ENCODE measurements around the gene TRNT1. TPM values are rescaled to one million over a fixed set of nuclear protein-coding genes. Genes with fewer than 3 reads are reported as not detected.

Gene TRNT1
- total and polyA plus RNA-seq, 2 experiments from 2014 or later, result 33.9 to 36.4 TPM

DNA sequence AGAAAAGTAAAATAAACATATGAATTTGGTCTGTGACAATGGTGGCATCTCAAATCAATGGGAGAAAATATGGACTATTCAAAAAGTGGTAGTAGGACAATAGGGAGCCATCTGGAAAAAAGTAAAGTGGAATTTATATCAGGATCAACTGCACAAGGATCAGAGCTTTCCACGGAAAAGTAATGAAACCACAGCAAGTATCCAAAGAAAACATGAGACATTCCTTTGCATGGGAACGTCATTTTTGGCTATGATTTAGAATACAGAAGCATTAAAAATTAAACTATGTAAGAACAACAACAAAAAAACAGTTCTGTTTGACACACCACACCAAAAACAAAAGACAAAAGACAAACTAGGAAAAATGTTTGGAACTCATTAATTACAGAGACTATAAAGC, 34.1 kb downstream of the TRNT1 start:
- no peak overlapping the region for H2AFZ ChIP-seq
- Mint-ChIP-seq H3K9me3 (no peaks in the 10 kb centered on the region; the same call in 2 of the 3 replicates), H3K27me3 (ENCODE audit: insufficient read depth, low read depth, poor library complexity) (no peaks in the 10 kb centered on the region), H3K4me1 (no peaks in the 10 kb centered on the region), H3K4me3 (no peak overlapping the region), H3K36me3 (ENCODE audit: low read depth) (peaks cover 26% of the 10 kb centered on the region), H3K27ac (no peak overlapping the region)
- H3K9me2 ChIP-seq (ENCODE audit: insufficient read depth), result no peaks in the 10 kb centered on the region
- DNase-seq (ENCODE audit: low spot score) (no peak), ATAC-seq (no peak)
- no peak overlapping the region for H3K4me3 ChIP-seq
- peaks cover 11% of the 10 kb centered on the region for H3K36me3 ChIP-seq (ENCODE audit: insufficient read depth)
- no peaks in the 10 kb centered on the region; the same call in 1 of the 2 replicates for H3K79me2 ChIP-seq (replicated peaks; ENCODE audit: insufficient read depth)
- H3K4me1 ChIP-seq (ENCODE audit: insufficient read depth), result no peaks in the 10 kb centered on the region
- no peak overlapping the region for H3K27ac ChIP-seq (ENCODE audit: low read depth)
- no peak overlapping the region for H3K4me2 ChIP-seq
- H4K20me1 ChIP-seq (replicated peaks; ENCODE audit: insufficient read depth), result no peaks in the 10 kb centered on the region
- no peaks in the 10 kb centered on the region for H3K27me3 ChIP-seq (ENCODE audit: insufficient read depth)
- no peaks in the 10 kb centered on the region for H3F3A ChIP-seq (replicated peaks; ENCODE audit: low read depth)
- TF ChIP-seq, protein P1, sequence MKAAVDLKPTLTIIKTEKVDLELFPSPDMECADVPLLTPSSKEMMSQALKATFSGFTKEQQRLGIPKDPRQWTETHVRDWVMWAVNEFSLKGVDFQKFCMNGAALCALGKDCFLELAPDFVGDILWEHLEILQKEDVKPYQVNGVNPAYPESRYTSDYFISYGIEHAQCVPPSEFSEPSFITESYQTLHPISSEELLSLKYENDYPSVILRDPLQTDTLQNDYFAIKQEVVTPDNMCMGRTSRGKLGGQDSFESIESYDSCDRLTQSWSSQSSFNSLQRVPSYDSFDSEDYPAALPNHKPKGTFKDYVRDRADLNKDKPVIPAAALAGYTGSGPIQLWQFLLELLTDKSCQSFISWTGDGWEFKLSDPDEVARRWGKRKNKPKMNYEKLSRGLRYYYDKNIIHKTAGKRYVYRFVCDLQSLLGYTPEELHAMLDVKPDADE (IDR thresholded peaks at IDR 0.05), result no peak
- TF ChIP-seq JUNB (IDR thresholded peaks at IDR 0.05; ENCODE audit: unreplicated experiment) (no peak), ZNF114 (CRISPR knock-in tag; IDR thresholded peaks at IDR 0.05) (no peak), POLR2AphosphoS5 (IDR thresholded peaks at IDR 0.05; ENCODE audit: low read depth) (no peak), EZH2phosphoT487 (IDR thresholded peaks at IDR 0.05; ENCODE audit: unreplicated experiment) (no peak), NANOG (IDR thresholded peaks at IDR 0.05; ENCODE audit: borderline replicate concordance) (no peak), ZNF331 (CRISPR knock-in tag; IDR thresholded peaks at IDR 0.05; ENCODE audit: low read depth) (no peak), STAT1 (IDR thresholded peaks at IDR 0.05; ENCODE audit: unreplicated experiment) (no peak), EZH2 (IDR thresholded peaks at IDR 0.05; ENCODE audit: low read depth, unreplicated experiment) (no peak), CREB1 (CRISPR knock-in tag; IDR thresholded peaks at IDR 0.05; ENCODE audit: low read depth) (no peak)
- TF ChIP-seq, protein P2, sequence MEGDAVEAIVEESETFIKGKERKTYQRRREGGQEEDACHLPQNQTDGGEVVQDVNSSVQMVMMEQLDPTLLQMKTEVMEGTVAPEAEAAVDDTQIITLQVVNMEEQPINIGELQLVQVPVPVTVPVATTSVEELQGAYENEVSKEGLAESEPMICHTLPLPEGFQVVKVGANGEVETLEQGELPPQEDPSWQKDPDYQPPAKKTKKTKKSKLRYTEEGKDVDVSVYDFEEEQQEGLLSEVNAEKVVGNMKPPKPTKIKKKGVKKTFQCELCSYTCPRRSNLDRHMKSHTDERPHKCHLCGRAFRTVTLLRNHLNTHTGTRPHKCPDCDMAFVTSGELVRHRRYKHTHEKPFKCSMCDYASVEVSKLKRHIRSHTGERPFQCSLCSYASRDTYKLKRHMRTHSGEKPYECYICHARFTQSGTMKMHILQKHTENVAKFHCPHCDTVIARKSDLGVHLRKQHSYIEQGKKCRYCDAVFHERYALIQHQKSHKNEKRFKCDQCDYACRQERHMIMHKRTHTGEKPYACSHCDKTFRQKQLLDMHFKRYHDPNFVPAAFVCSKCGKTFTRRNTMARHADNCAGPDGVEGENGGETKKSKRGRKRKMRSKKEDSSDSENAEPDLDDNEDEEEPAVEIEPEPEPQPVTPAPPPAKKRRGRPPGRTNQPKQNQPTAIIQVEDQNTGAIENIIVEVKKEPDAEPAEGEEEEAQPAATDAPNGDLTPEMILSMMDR (conservative IDR thresholded peaks at IDR 0.05; ENCODE audit: low read depth in 2 of 2), result no peak
- TF ChIP-seq, protein P3, sequence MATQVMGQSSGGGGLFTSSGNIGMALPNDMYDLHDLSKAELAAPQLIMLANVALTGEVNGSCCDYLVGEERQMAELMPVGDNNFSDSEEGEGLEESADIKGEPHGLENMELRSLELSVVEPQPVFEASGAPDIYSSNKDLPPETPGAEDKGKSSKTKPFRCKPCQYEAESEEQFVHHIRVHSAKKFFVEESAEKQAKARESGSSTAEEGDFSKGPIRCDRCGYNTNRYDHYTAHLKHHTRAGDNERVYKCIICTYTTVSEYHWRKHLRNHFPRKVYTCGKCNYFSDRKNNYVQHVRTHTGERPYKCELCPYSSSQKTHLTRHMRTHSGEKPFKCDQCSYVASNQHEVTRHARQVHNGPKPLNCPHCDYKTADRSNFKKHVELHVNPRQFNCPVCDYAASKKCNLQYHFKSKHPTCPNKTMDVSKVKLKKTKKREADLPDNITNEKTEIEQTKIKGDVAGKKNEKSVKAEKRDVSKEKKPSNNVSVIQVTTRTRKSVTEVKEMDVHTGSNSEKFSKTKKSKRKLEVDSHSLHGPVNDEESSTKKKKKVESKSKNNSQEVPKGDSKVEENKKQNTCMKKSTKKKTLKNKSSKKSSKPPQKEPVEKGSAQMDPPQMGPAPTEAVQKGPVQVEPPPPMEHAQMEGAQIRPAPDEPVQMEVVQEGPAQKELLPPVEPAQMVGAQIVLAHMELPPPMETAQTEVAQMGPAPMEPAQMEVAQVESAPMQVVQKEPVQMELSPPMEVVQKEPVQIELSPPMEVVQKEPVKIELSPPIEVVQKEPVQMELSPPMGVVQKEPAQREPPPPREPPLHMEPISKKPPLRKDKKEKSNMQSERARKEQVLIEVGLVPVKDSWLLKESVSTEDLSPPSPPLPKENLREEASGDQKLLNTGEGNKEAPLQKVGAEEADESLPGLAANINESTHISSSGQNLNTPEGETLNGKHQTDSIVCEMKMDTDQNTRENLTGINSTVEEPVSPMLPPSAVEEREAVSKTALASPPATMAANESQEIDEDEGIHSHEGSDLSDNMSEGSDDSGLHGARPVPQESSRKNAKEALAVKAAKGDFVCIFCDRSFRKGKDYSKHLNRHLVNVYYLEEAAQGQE (IDR thresholded peaks at IDR 0.05; ENCODE audit: unreplicated experiment), result no peak
- TF ChIP-seq, protein P4, sequence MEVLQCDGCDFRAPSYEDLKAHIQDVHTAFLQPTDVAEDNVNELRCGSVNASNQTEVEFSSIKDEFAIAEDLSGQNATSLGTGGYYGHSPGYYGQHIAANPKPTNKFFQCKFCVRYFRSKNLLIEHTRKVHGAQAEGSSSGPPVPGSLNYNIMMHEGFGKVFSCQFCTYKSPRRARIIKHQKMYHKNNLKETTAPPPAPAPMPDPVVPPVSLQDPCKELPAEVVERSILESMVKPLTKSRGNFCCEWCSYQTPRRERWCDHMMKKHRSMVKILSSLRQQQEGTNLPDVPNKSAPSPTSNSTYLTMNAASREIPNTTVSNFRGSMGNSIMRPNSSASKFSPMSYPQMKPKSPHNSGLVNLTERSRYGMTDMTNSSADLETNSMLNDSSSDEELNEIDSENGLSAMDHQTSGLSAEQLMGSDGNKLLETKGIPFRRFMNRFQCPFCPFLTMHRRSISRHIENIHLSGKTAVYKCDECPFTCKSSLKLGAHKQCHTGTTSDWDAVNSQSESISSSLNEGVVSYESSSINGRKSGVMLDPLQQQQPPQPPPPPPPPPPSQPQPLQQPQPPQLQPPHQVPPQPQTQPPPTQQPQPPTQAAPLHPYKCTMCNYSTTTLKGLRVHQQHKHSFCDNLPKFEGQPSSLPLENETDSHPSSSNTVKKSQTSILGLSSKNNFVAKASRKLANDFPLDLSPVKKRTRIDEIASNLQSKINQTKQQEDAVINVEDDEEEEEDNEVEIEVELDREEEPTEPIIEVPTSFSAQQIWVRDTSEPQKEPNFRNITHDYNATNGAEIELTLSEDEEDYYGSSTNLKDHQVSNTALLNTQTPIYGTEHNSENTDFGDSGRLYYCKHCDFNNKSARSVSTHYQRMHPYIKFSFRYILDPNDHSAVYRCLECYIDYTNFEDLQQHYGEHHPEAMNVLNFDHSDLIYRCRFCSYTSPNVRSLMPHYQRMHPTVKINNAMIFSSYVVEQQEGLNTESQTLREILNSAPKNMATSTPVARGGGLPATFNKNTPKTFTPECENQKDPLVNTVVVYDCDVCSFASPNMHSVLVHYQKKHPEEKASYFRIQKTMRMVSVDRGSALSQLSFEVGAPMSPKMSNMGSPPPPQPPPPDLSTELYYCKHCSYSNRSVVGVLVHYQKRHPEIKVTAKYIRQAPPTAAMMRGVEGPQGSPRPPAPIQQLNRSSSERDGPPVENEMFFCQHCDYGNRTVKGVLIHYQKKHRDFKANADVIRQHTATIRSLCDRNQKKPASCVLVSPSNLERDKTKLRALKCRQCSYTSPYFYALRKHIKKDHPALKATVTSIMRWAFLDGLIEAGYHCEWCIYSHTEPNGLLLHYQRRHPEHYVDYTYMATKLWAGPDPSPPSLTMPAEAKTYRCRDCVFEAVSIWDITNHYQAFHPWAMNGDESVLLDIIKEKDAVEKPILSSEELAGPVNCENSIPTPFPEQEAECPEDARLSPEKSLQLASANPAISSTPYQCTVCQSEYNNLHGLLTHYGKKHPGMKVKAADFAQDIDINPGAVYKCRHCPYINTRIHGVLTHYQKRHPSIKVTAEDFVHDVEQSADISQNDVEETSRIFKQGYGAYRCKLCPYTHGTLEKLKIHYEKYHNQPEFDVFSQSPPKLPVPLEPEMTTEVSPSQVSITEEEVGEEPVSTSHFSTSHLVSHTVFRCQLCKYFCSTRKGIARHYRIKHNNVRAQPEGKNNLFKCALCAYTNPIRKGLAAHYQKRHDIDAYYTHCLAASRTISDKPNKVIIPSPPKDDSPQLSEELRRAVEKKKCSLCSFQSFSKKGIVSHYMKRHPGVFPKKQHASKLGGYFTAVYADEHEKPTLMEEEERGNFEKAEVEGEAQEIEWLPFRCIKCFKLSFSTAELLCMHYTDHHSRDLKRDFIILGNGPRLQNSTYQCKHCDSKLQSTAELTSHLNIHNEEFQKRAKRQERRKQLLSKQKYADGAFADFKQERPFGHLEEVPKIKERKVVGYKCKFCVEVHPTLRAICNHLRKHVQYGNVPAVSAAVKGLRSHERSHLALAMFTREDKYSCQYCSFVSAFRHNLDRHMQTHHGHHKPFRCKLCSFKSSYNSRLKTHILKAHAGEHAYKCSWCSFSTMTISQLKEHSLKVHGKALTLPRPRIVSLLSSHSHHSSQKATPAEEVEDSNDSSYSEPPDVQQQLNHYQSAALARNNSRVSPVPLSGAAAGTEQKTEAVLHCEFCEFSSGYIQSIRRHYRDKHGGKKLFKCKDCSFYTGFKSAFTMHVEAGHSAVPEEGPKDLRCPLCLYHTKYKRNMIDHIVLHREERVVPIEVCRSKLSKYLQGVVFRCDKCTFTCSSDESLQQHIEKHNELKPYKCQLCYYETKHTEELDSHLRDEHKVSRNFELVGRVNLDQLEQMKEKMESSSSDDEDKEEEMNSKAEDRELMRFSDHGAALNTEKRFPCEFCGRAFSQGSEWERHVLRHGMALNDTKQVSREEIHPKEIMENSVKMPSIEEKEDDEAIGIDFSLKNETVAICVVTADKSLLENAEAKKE (CRISPR knock-in tag; IDR thresholded peaks at IDR 0.05), result no peak
